ENCODE results near the gene FITM1. TPM values are rescaled to one million over a fixed set of nuclear protein-coding genes. Genes with fewer than 3 reads are reported as not detected.
A peak's percentile ranks its signal among the peaks of the same experiment; 100 is the strongest.

FITM1 gene
- total RNA-seq, 2 donors from 2014 or later: 74.3 to 180 TPM

DNA sequence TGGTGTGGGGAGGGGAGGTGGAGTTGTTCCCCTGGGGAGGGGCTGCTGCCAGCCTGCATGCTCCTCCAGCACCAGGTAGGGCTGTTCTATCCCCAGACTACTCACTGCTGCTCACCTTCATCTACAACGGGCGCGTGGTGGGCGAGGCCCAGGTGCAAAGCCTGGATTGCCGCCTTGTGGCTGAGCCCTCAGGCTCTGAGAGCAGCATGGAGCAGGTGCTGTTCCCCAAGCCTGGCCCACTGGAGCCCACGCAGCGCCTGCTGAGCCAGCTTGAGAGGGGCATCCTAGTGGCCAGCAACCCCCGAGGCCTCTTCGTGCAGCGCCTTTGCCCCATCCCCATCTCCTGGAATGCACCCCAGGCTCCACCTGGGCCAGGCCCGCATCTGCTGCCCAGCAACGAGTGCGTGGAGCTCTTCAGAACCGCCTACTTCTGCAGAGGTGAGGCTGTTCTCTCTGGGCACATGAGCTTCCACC is 34.1 kb downstream of the FITM1 start:
- H3K9me3 ChIP-seq: no peaks in the 10 kb centered on the region
- H3K27me3 ChIP-seq: no peaks in the 10 kb centered on the region
- peaks cover 70% of the 10 kb centered on the region for H3K36me3 ChIP-seq
- H3K4me3 ChIP-seq: no peak overlapping the region
- peaks cover 0 to 30% of the 10 kb centered on the region in 2 donors for H3K4me1 ChIP-seq
- no peak for DNase-seq (ENCODE audit: low spot score)
- H3K27ac ChIP-seq: no peak overlapping the region
- TF ChIP-seq, protein P1, sequence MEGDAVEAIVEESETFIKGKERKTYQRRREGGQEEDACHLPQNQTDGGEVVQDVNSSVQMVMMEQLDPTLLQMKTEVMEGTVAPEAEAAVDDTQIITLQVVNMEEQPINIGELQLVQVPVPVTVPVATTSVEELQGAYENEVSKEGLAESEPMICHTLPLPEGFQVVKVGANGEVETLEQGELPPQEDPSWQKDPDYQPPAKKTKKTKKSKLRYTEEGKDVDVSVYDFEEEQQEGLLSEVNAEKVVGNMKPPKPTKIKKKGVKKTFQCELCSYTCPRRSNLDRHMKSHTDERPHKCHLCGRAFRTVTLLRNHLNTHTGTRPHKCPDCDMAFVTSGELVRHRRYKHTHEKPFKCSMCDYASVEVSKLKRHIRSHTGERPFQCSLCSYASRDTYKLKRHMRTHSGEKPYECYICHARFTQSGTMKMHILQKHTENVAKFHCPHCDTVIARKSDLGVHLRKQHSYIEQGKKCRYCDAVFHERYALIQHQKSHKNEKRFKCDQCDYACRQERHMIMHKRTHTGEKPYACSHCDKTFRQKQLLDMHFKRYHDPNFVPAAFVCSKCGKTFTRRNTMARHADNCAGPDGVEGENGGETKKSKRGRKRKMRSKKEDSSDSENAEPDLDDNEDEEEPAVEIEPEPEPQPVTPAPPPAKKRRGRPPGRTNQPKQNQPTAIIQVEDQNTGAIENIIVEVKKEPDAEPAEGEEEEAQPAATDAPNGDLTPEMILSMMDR (IDR thresholded peaks at IDR 0.05): no peak

DNA sequence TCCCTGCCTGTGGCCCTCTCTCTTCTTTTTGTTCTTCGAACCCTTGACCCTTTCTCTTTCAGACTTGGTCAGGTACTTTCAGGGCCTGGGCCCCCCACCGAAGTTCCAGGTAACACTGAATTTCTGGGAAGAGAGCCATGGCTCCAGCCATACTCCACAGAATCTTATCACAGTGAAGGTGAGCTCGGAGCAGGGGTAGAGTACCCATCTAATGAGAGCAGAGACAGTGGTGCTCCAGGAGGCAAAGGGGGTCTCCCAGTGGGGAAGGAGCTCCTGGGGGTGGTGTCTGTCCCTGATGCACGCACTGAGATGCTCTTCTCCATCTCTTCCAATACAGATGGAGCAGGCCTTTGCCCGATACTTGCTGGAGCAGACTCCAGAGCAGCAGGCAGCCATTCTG is 35.3 kb downstream of the FITM1 start:
- Histone ChIP-seq H3K9me3 (no peaks in the 10 kb centered on the region), H3K36me3 (peaks cover 58% of the 10 kb centered on the region), H3K4me3 (no peak overlapping the region), H3K4me1 (peaks cover 0 to 25% of the 10 kb centered on the region in 2 donors), H3K27ac (no peak overlapping the region), H3K27me3 (no peaks in the 10 kb centered on the region)
- TF ChIP-seq, protein P1 (IDR thresholded peaks at IDR 0.05): no peak
- no peak for DNase-seq (ENCODE audit: low spot score)

DNA sequence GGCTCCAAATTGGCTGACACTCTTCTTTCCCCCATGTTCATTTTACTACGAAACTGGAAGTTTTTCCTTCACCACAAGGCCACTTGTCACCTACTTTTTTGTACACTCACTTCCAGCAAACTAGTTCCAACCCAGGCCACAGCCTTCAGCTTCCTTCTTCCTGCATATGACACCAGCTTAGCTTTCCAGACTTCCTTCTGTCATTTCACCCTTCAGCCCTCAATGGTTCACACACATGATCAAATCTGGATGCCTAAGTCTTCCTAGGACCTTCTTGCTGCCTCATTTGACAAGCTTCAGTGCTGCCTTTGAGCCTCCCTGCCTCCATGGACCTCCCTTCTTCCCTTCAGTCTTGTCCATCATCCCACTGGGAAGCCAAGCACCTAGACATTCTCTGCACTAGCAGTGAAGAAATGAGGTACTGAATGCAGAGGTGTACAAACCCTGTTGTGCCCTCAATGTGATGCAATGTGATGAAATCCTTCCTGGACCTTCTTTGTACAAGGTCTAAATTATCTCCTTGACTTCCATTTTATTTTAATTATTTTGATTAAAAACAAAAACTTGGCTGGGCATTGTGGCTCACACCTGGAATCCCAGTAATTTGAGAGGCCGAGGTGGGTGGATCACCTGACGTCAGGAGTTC is 37.1 kb downstream of the FITM1 start:
- no peak overlapping the region for H3K27ac ChIP-seq

DNA sequence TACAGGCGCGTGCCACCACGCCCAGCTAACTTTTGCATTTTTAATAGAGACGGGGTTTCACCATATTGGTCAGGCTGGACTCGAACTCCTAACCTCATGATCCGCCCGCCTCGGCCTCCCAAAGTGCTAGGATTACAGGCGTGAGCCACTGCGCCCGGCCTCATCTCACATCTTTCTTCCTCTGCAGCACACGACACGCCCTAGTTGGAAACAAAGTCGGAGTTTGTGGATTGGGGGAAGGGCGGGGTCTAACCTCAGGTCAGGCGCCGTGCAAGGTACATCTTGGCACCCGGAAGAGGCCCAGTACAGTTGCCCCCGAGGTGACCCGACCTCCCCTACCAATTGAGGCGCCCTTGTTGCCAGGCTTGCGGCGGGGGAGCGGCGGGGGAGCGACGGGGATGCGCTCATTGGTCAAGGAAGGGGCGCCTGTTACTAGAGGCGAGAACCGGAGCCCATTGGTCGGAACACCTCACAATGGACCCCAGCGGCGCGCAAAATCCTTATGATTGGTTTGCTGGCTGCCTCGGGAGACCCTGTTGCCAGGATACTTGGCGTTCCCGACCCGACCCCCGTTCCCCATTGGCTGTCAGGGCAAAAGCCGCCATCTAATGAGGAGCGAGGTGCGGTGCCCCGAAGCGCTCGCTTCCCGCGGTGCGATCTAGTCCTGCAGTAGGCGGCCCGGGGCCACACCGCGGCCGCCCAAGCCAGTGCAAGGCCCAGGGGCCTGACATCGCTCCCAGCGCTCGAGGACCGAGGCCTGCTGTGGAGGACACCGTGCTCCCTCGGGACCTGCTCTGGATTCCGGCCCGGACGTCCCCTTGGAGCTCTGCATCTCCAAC is 41.2 kb downstream of the FITM1 start, which contains the start of gene REC8:
Gene REC8, plus strand, starts transcription at position 659 of the 839 bp plus-strand sequence. CDS start 473 bp downstream, outside the sequence.
- Histone ChIP-seq H3K36me3 (peaks cover 18% of the 10 kb centered on the region), H3K4me3 (peak within 1 kb of the TSS; percentile 12 to 40), H3K4me1 (peaks cover 0 to 9% of the 10 kb centered on the region in 2 donors), H3K9me3 (no peaks in the 10 kb centered on the region), H3K27me3 (no peaks in the 10 kb centered on the region), H3K27ac (no peak within 1 kb of the TSS)
- peak; percentile 89 for DNase-seq (ENCODE audit: low spot score)
- TF ChIP-seq, protein P1 (IDR thresholded peaks at IDR 0.05): no peak

More for the DNA sequence above, 37.1 kb downstream of the FITM1 start:
- DNase-seq (ENCODE audit: low spot score): no peak
- no peak overlapping the region for H3K4me3 ChIP-seq
- H3K27me3 ChIP-seq: no peaks in the 10 kb centered on the region
- peaks cover 0 to 24% of the 10 kb centered on the region in 2 donors for H3K4me1 ChIP-seq
- H3K36me3 ChIP-seq: peaks cover 58% of the 10 kb centered on the region
- TF ChIP-seq, protein P1 (IDR thresholded peaks at IDR 0.05): no peak
- no peaks in the 10 kb centered on the region for H3K9me3 ChIP-seq

DNA sequence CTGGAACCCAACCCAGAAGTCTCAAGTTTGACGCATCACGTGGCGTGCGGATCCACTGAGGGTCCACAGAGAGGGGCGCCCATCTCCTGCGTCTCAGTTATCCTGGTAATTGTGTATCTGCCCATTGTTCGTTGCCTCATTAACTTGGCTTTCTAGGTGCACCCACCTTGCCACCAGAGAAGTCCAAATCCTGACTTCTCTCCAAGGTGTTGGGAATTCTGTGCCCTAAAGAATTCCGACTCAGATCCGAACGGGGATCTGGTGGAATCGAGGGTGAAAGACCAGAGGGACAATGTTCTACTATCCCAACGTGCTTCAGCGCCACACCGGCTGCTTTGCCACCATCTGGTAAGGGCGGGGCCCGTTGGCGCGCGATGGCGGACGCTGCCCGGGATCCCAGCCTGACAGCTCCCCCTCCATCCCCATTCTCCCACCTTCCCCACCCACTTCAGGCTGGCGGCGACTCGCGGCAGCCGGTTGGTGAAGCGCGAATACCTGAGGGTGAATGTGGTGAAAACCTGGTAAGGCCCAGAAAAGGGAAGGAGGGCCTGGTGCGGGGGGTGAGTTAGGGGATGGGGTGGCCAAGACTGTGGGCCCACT is 41.9 kb downstream of the FITM1 start:
- peaks cover 11% of the 10 kb centered on the region for H3K36me3 ChIP-seq
- H3K27ac ChIP-seq: no peak overlapping the region
- H3K9me3 ChIP-seq: no peaks in the 10 kb centered on the region
- TF ChIP-seq, protein P1 (IDR thresholded peaks at IDR 0.05): no peak
- H3K4me3 ChIP-seq: peak overlapping the region; percentile 12 to 40
- no peak for DNase-seq (ENCODE audit: low spot score)
- no peaks in the 10 kb centered on the region for H3K27me3 ChIP-seq
- peaks cover 0 to 9% of the 10 kb centered on the region in 2 donors for H3K4me1 ChIP-seq

Measured in right atrium auricular region (tissue), 2 donors.